Activated CD4-positive, alpha-beta T cell treated with anti-CD3 and anti-CD28 coated beads, Interleukin-2, amount 50 U/mL, for 24 hours (primary cell): ENCODE measurements around the gene NUDT7.

Experiments
- DNase-seq, 2 donors: peaks; one replicate each; pipeline ENCODE4 v3.0.0-alpha.2; 2020; ENCODE audit warnings: low read depth in 1 of 2, low spot score in 1 of 2

The NUDT7 gene

GRCh38 chr16:77775911-77776909 is 53.9 kb downstream of the NUDT7 start:
- no peak for DNase-seq

GRCh38 chr16:77777745-77778144 is 55.4 kb downstream of the NUDT7 start:
- DNase-seq = no peak

- no peak for DNase-seq
These were observed 58.1 kb downstream of the NUDT7 start for GRCh38 chr16:77780378-77780837.

- DNase-seq = no peak
These were observed 58.8 kb downstream of the NUDT7 start for GRCh38 chr16:77781091-77781490.

GRCh38 chr16:77782694-77783093 is 60.4 kb downstream of the NUDT7 start:
- DNase-seq = no peak

GRCh38 chr16:77784441-77785372 is 62.4 kb downstream of the NUDT7 start:
- DNase-seq = no peak

- no peak for DNase-seq
These were observed 63.1 kb downstream of the NUDT7 start for GRCh38 chr16:77785373-77785764.

- DNase-seq = no peak
These were observed 64.0 kb downstream of the NUDT7 start for GRCh38 chr16:77786186-77786847.

- no peak for DNase-seq
These were observed 65.1 kb downstream of the NUDT7 start for GRCh38 chr16:77787452-77787851.

GRCh38 chr16:77788181-77789084 is 66.1 kb downstream of the NUDT7 start, which contains the start of gene VAT1L:
Gene VAT1L (plus strand): TSS chr16:77788564. CDS start chr16:77788683, 119 bp downstream.
- DNase-seq = no peak

- DNase-seq = no peak
These were observed 67.0 kb downstream of the NUDT7 start for GRCh38 chr16:77789085-77790008.

- no peak for DNase-seq
These were observed 67.7 kb downstream of the NUDT7 start for GRCh38 chr16:77790009-77790372.

GRCh38 chr16:77790912-77791311 is 68.6 kb downstream of the NUDT7 start:
- DNase-seq = no peak
